ENCODE measurements around the gene SNRK.
A peak's percentile ranks its signal among the peaks of the same experiment; 100 is the strongest.

The SNRK gene

GRCh38 chr3:43286115-43286840 lies at the start of gene SNRK:
Gene SNRK, plus strand, starts transcription at chr3:43286540. Its CDS starts 16,664 bp downstream, at chr3:43303204.
- peak; percentile 93 for DNase-seq

GRCh38 chr3:43238801-43239200 lies 47.5 kb upstream of the SNRK start:
- no peak for DNase-seq

- no peak for DNase-seq
Measured at GRCh38 chr3:43239755-43240154, 46.6 kb upstream of the SNRK start.

GRCh38 chr3:43243590-43244587 lies 42.5 kb upstream of the SNRK start:
- peak; percentile 10 for DNase-seq

GRCh38 chr3:43244694-43245093 lies 41.6 kb upstream of the SNRK start:
- DNase-seq: no peak

GRCh38 chr3:43246976-43247375 lies 39.4 kb upstream of the SNRK start:
- no peak for DNase-seq

- no peak for DNase-seq
Measured at GRCh38 chr3:43247561-43248184, 38.7 kb upstream of the SNRK start.

- no peak for DNase-seq
Measured at GRCh38 chr3:43248185-43248583, 38.2 kb upstream of the SNRK start.

GRCh38 chr3:43248973-43249372 lies 37.4 kb upstream of the SNRK start:
- no peak for DNase-seq

GRCh38 chr3:43249405-43249804 lies 36.9 kb upstream of the SNRK start:
- no peak for DNase-seq

- no peak for DNase-seq
Measured at GRCh38 chr3:43253294-43253693, 33.0 kb upstream of the SNRK start.

GRCh38 chr3:43254125-43254524 lies 32.2 kb upstream of the SNRK start:
- no peak for DNase-seq

- no peak for DNase-seq
Measured at GRCh38 chr3:43255662-43256061, 30.7 kb upstream of the SNRK start.

GRCh38 chr3:43256714-43257461 lies 29.5 kb upstream of the SNRK start:
- DNase-seq: no peak

GRCh38 chr3:43257850-43258249 lies 28.5 kb upstream of the SNRK start:
- no peak for DNase-seq

- DNase-seq: no peak
Measured at GRCh38 chr3:43259626-43260025, 26.7 kb upstream of the SNRK start.

- no peak for DNase-seq
Measured at GRCh38 chr3:43260412-43260811, 25.9 kb upstream of the SNRK start.

GRCh38 chr3:43262194-43262593 lies 24.1 kb upstream of the SNRK start:
- DNase-seq: no peak

- DNase-seq: no peak
Measured at GRCh38 chr3:43266451-43266850, 19.9 kb upstream of the SNRK start.

GRCh38 chr3:43266995-43267394 lies 19.3 kb upstream of the SNRK start:
- DNase-seq: no peak

GRCh38 chr3:43268636-43269035 lies 17.7 kb upstream of the SNRK start:
- no peak for DNase-seq

GRCh38 chr3:43270078-43270477 lies 16.3 kb upstream of the SNRK start:
- DNase-seq: no peak

- no peak for DNase-seq
Measured at GRCh38 chr3:43273416-43273815, 12.9 kb upstream of the SNRK start.

All from activated CD4-positive, alpha-beta T cell treated with anti-CD3 and anti-CD28 coated beads, Interleukin-2, Interleukin-6, amounts not matched to agents 100 ng/mL and 50 ng/mL, durations not matched to agents 16 hours and 8 hours (primary cell).